HepG2 (cell line): ENCODE results near the gene FGD4. TPM values are rescaled to one million over a fixed set of nuclear protein-coding genes. Genes with fewer than 3 reads are reported as not detected.

Experiments
- ATAC-seq: fragments of 200-7000 bp; cut with Tn5 transposase; 3 replicates; pipeline ENCODE4 v1.9.1; 2020; ENCODE audit warnings: mild to moderate bottlenecking, moderate library complexity
- BruUV-seq: library from RNA; stranded (reverse); fragments of 400-500 nt; replicated peaks from 2 replicates; lab custom pipeline; 2021; lab: Mats Ljungman, UMichigan
- CTCF ChIA-PET: fragments of 300-600 bp; formaldehyde crosslinking; extraction: SDS; loops from one replicate; lab custom pipeline; 2021; ENCODE audit warnings: low total read pairs, inconsistent platforms, low intra/inter-chr PET ratio; lab: Yijun Ruan, JAX
- POLR2A ChIA-PET: fragments of 350-600 bp; sonication (Branson Sonifier 250); formaldehyde crosslinking; loops from one replicate; lab custom pipeline; 2020; ENCODE audit warnings: antibody characterized with exemption, inconsistent platforms; lab: Yijun Ruan, JAX
- DNase-seq: peaks from one replicate; pipeline ENCODE4 v3.0.0-alpha.2; 2015; ENCODE audit warnings: low spot score
- FAIRE-seq: peaks from 3 replicates; lab custom pipeline; 2011; peaks lifted over from hg19 to GRCh38; lab: Jason Lieb, UNC
- H2AFZ ChIP-seq: one replicate; pipeline ENCODE4 v1.6.1; 2011; ENCODE audit warnings: low read length, inconsistent platforms
- H3K27ac ChIP-seq: fragments of 300-600 bp; 3 replicates; pipeline ENCODE4 v1.8.0; 2011; ENCODE audit warnings: mixed run types, mild to moderate bottlenecking, mixed read lengths, low read length, inconsistent platforms; ENCODE audit not compliant: insufficient read depth; ENCODE audit errors: extremely low read length
- H3K27me3 ChIP-seq, 2 experiments: fragments of 200-600 bp in 1 of 2; 2 replicates in 1 of 2; 3 replicates in 1 of 2; pipeline versions ENCODE4 v1.6.0 to v1.8.0; 2011; ENCODE audit warnings: low read length in 2 of 2, mild to moderate bottlenecking in 2 of 2, moderate library complexity in 2 of 2, inconsistent platforms in 1 of 2; ENCODE audit not compliant: insufficient read depth in 2 of 2, control insufficient read depth in 1 of 2
- H3K36me3 ChIP-seq, 2 experiments: fragments of 200-600 bp in 1 of 2; replicated peaks in 1 of 2; 2 replicates in 1 of 2; 3 replicates in 1 of 2; pipeline versions ENCODE4 v1.5.1 to v1.8.0; 2011; ENCODE audit warnings: low read length in 2 of 2, inconsistent platforms in 1 of 2; ENCODE audit not compliant: insufficient read depth in 2 of 2, control insufficient read depth in 1 of 2
- H3K4me1 ChIP-seq: 2 replicates; pipeline ENCODE4 v1.5.1; 2012; ENCODE audit warnings: low read length, inconsistent platforms; ENCODE audit not compliant: insufficient read depth
- H3K4me2 ChIP-seq: 2 replicates; pipeline ENCODE4 v1.6.0; 2011; ENCODE audit warnings: low read depth, low read length, inconsistent platforms
- H3K4me3 ChIP-seq, 3 experiments: fragments of 200-600 bp in 1 of 3; sonication (generic), shearing (Covaris generic) in 1 of 3; replicated peaks in 1 of 3; 2 replicates each; pipeline ENCODE4 v1.5.1; 2011 to 2016; ENCODE audit warnings: low read length in 3 of 3, inconsistent platforms in 2 of 3, low read depth in 2 of 3, mild to moderate bottlenecking in 2 of 3, control low read depth in 1 of 3, mixed read lengths in 1 of 3; ENCODE audit not compliant: insufficient read depth in 1 of 3
- H3K79me2 ChIP-seq: one replicate; pipeline ENCODE4 v1.6.1; 2011; ENCODE audit warnings: low read length, inconsistent platforms; ENCODE audit not compliant: insufficient read depth
- H3K9ac ChIP-seq: 2 replicates; pipeline ENCODE4 v1.6.0; 2011; ENCODE audit warnings: mild to moderate bottlenecking, low read depth, low read length, inconsistent platforms; ENCODE audit not compliant: insufficient read depth
- H3K9me3 ChIP-seq: 2 replicates; pipeline ENCODE4 v1.5.1; 2012; ENCODE audit warnings: mild to moderate bottlenecking, low read length
- H4K20me1 ChIP-seq: 2 replicates; pipeline ENCODE4 v1.6.0; 2011; ENCODE audit warnings: inconsistent platforms, mild to moderate bottlenecking, low read length, moderate library complexity; ENCODE audit not compliant: insufficient read depth
- DNMT1 ChIP-seq: sonication (generic); formaldehyde crosslinking; IDR thresholded peaks from 2 replicates; pipeline ENCODE4 v1.5.1; 2020; ENCODE audit warnings: mild to moderate bottlenecking, missing genetic modification reagents
- ELK4 ChIP-seq: sonication (generic); formaldehyde crosslinking; IDR thresholded peaks from 2 replicates; pipeline ENCODE4 v1.9.0; 2021; ENCODE audit warnings: missing genetic modification reagents, borderline replicate concordance
- GABPB1 ChIP-seq: IDR thresholded peaks from 2 replicates; pipeline ENCODE4 v1.6.1; 2016; ENCODE audit warnings: mild to moderate bottlenecking, missing genetic modification reagents, moderate library complexity, missing compliant biosample characterization
- HHEX ChIP-seq: IDR thresholded peaks from 2 replicates; pipeline ENCODE4 v1.6.1; 2016; ENCODE audit warnings: control low read depth
- HOXA5 ChIP-seq: sonication (generic); formaldehyde crosslinking; IDR thresholded peaks from 2 replicates; pipeline ENCODE4 v1.4.0; 2020; ENCODE audit warnings: missing genetic modification reagents
- LRRFIP1 ChIP-seq: sonication (generic); formaldehyde crosslinking; conservative IDR thresholded peaks from 2 replicates; pipeline ENCODE4 v1.4.0; 2020; ENCODE audit warnings: missing genetic modification reagents
- NFATC3 ChIP-seq: sonication (generic); formaldehyde crosslinking; IDR thresholded peaks from 2 replicates; pipeline ENCODE4 v1.5.1; 2020; ENCODE audit warnings: mild to moderate bottlenecking, missing genetic modification reagents
- TBX3 ChIP-seq: fragments of 450-650 bp; IDR thresholded peaks from 2 replicates; pipeline ENCODE4 v1.6.1; 2017; ENCODE audit warnings: antibody characterized with exemption, mild to moderate bottlenecking, inconsistent platforms, borderline replicate concordance
- TCF12 ChIP-seq, 2 experiments: fragments of 450-650 bp in 1 of 2; sonication (generic) in 1 of 2; formaldehyde crosslinking in 1 of 2; IDR thresholded peaks; 2 replicates each; pipeline versions ENCODE4 v1.6.1 to v1.8.0; 2017 to 2022; ENCODE audit warnings: antibody characterized with exemption in 1 of 2, mild to moderate bottlenecking in 1 of 2, missing genetic modification reagents in 1 of 2, moderate library complexity in 1 of 2
- ZBTB14 ChIP-seq: sonication (generic); formaldehyde crosslinking; IDR thresholded peaks from 2 replicates; pipeline ENCODE4 v1.4.0; 2020; ENCODE audit warnings: missing genetic modification reagents
- ZNF230 ChIP-seq: sonication (generic); formaldehyde crosslinking; IDR thresholded peaks from 2 replicates; pipeline ENCODE4 v1.4.0; 2020; ENCODE audit warnings: mild to moderate bottlenecking, missing genetic modification reagents
- ZNF260 ChIP-seq: sonication (generic); formaldehyde crosslinking; IDR thresholded peaks from 2 replicates; pipeline ENCODE4 v1.4.0; 2020; ENCODE audit warnings: missing genetic modification reagents, low read depth, mild to moderate bottlenecking, borderline replicate concordance
- ZNF589 ChIP-seq: sonication (generic); formaldehyde crosslinking; conservative IDR thresholded peaks from 2 replicates; pipeline ENCODE4 v1.8.0; 2022; ENCODE audit warnings: mild to moderate bottlenecking, moderate library complexity, missing genetic modification reagents
- ZNF674 ChIP-seq: sonication (generic); formaldehyde crosslinking; IDR thresholded peaks from 2 replicates; pipeline ENCODE4 v1.5.0; 2020; ENCODE audit warnings: low read depth, mild to moderate bottlenecking, missing genetic modification reagents
- whole genome bisulfite sequencing: methylation state at CpG from one replicate; pipeline ENCODE4 v1.1.6; 2017; ENCODE audit warnings: low lambda C conversion rate; 5-methylcytosine and 5-hydroxymethylcytosine counted together
- in situ Hi-C: cut with HindIII; loops from 2 replicates; pipeline ENCODE4 v1.10.0; 2017; ENCODE audit warnings: low pct_unique_long_range_greater_than_20kb; ENCODE audit not compliant: extremely low pct_ligation_motif_present
- intact Hi-C: fragments of 100-400 bp; cut with micrococcal nuclease; formaldehyde crosslinking; loops from one replicate; pipeline ENCODE4 v1.10.0; 2022; ENCODE audit not compliant: unreplicated experiment
- polyA plus RNA-seq, 8 experiments: library from polyadenylated mRNA; depleted of rRNA in 3 of 8; stranded (reverse) in 7 of 8; unstranded in 1 of 8; fragments of >200 nt; fragmentation: Illumina TruSeq in 4 of 8; extraction: Trizol in 4 of 8; gene quantifications; 2 replicates each; pipeline versions ENCODE4 v1.2.1 to v1.2.3, GENCODE V29; 2011 to 2016; ENCODE audit warnings: low read depth in 4 of 8, missing spikeins in 1 of 8, mixed read lengths in 1 of 8; ENCODE audit not compliant: insufficient read depth in 1 of 8
- total RNA-seq, 5 experiments: library from RNA; depleted of rRNA; stranded (reverse); fragments of >200 nt; fragmentation: Illumina TruSeq; extraction: Trizol; gene quantifications; 2 replicates each; pipeline ENCODE4 v1.2.3, GENCODE V29; 2016; ENCODE audit warnings: low read depth in 1 of 5
- TF ChIP-seq, protein P1 (sequence below): sonication (generic); formaldehyde crosslinking; IDR thresholded peaks from 2 replicates; pipeline ENCODE4 v1.5.0; 2020; ENCODE audit warnings: missing genetic modification reagents
- TF ChIP-seq, protein P2 (sequence below): sonication (generic); formaldehyde crosslinking; IDR thresholded peaks from 2 replicates; pipeline ENCODE4 v1.5.0; 2020; ENCODE audit warnings: mild to moderate bottlenecking, missing genetic modification reagents

FGD4 gene
- total and polyA plus RNA-seq, 2 of the 13 experiments (the other 11 are each of a cell fraction or from before 2014, with no cell fraction given): 4.6 to 6.6 TPM

DNA sequence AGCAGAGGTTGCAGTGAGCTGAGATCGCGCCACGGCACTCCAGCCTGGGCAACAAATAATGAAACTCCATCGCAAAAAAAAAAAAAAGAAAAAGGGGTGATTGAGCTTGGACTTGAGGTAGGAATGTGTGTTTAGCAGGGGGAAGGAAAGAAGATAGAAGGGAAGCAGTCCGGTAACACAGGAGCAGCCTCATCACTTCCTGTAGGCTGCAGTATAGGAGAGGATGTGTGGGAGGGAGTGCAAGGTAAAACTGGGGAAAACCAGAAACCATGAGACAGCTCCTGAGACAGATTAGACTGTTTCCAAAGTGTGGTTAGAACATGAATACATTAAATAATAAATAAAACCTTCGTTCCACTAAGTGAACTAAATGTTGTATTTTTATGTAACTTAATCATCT, 49.2 kb downstream of the FGD4 start:
- Histone ChIP-seq H3K4me1 (peaks cover 30% of the 10 kb centered on the region), H3K79me2 (no peaks in the 10 kb centered on the region), H3K36me3 (no peaks in the 10 kb centered on the region), H3K9me3 (no peaks in the 10 kb centered on the region), H4K20me1 (no peaks in the 10 kb centered on the region), H3K27me3 (no peaks in the 10 kb centered on the region), H3K4me2 (no peak overlapping the region), H3K4me3 (no peak overlapping the region), H3K27ac (no peak overlapping the region), H2AFZ (no peak overlapping the region), H3K9ac (no peak overlapping the region)
- ChIA-PET POLR2A (no interaction called here), CTCF (no interaction called here)
- no peak for TF ChIP-seq HHEX
- TF ChIP-seq LRRFIP1 (CRISPR knock-in tag): no peak
- no peak for TF ChIP-seq HOXA5 (CRISPR knock-in tag)
- TF ChIP-seq, protein P1, sequence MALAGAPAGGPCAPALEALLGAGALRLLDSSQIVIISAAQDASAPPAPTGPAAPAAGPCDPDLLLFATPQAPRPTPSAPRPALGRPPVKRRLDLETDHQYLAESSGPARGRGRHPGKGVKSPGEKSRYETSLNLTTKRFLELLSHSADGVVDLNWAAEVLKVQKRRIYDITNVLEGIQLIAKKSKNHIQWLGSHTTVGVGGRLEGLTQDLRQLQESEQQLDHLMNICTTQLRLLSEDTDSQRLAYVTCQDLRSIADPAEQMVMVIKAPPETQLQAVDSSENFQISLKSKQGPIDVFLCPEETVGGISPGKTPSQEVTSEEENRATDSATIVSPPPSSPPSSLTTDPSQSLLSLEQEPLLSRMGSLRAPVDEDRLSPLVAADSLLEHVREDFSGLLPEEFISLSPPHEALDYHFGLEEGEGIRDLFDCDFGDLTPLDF (CRISPR knock-in tag): no peak
- no peak for TF ChIP-seq ZNF230
- no peak for TF ChIP-seq DNMT1 (CRISPR knock-in tag)
- no peak for TF ChIP-seq ELK4 (CRISPR knock-in tag)
- no peak for TF ChIP-seq ZNF589 (CRISPR knock-in tag)
- TF ChIP-seq, protein P2, sequence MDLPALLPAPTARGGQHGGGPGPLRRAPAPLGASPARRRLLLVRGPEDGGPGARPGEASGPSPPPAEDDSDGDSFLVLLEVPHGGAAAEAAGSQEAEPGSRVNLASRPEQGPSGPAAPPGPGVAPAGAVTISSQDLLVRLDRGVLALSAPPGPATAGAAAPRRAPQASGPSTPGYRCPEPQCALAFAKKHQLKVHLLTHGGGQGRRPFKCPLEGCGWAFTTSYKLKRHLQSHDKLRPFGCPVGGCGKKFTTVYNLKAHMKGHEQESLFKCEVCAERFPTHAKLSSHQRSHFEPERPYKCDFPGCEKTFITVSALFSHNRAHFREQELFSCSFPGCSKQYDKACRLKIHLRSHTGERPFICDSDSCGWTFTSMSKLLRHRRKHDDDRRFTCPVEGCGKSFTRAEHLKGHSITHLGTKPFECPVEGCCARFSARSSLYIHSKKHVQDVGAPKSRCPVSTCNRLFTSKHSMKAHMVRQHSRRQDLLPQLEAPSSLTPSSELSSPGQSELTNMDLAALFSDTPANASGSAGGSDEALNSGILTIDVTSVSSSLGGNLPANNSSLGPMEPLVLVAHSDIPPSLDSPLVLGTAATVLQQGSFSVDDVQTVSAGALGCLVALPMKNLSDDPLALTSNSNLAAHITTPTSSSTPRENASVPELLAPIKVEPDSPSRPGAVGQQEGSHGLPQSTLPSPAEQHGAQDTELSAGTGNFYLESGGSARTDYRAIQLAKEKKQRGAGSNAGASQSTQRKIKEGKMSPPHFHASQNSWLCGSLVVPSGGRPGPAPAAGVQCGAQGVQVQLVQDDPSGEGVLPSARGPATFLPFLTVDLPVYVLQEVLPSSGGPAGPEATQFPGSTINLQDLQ: no peak
- TF ChIP-seq TCF12 (IDR thresholded peaks at IDR 0.05): no peak
- no peak for TF ChIP-seq TCF12 (CRISPR knock-in tag; IDR thresholded peaks at IDR 0.05)
- no peak for TF ChIP-seq ZNF260 (CRISPR knock-in tag)
- TF ChIP-seq ZNF674 (CRISPR knock-in tag): no peak
- TF ChIP-seq TBX3: no peak
- no peak for TF ChIP-seq ZBTB14 (CRISPR knock-in tag)
- TF ChIP-seq GABPB1 (CRISPR knock-in tag): no peak
- TF ChIP-seq NFATC3 (CRISPR knock-in tag): no peak
- no TSS peak for BruUV-seq
- ATAC-seq: no peak
- 85% methylated on average over 6 of the region's 6 CpGs for WGBS
- no peak for DNase-seq
- in situ Hi-C loops: no loop called here
- FAIRE-seq: no peak
- intact Hi-C loops: no loop called here
